D341Med (cell line): ENCODE results near the gene MYBPC2.

Experiments
- DNase-seq: peaks from one replicate; pipeline ENCODE4 v3.0.0; 2012; ENCODE audit warnings: low spot score

The MYBPC2 gene

GRCh38 chr19:50410109-50410508 is 22.6 kb upstream of the MYBPC2 start:
- DNase-seq, result no peak

DNA sequence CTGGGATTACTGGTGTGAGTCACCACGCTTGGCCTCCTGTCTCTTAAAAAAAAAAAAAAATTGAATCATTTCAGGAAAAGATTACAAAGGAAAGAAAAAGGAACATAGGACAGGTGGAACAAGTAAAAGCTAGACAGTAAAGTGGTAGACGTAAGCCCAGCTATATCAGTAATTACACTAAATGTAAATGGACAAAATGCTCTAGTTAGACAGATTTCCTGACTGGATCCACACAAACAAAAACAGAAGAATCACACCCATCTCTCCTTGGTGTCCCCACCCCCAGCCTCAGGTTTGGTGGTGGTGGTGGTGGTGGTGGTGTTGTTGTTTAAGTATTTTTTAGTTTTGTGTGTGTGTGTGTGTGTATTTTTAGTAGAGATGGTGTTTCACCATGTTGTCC is 20.3 kb upstream of the MYBPC2 start:
- DNase-seq, result no peak

GRCh38 chr19:50413096-50413495 is 19.6 kb upstream of the MYBPC2 start:
- DNase-seq, result no peak

- DNase-seq, result no peak
Observed at GRCh38 chr19:50413531-50413930, 19.2 kb upstream of the MYBPC2 start.

GRCh38 chr19:50414864-50415660 is 17.6 kb upstream of the MYBPC2 start:
- DNase-seq, result peak; percentile 84

- no peak for DNase-seq
Observed at GRCh38 chr19:50415661-50416033, 17.0 kb upstream of the MYBPC2 start.

GRCh38 chr19:50416034-50416977 is 16.4 kb upstream of the MYBPC2 start:
- no peak for DNase-seq

- no peak for DNase-seq
Observed at GRCh38 chr19:50417111-50418081, 15.3 kb upstream of the MYBPC2 start.

- DNase-seq, result no peak
Observed at GRCh38 chr19:50418176-50419021, 14.3 kb upstream of the MYBPC2 start, which contains the start of gene SPIB. Gene SPIB (plus strand): TSS chr19:50418938. CDS start chr19:50418963, 25 bp downstream.

GRCh38 chr19:50419022-50419579 is 13.6 kb upstream of the MYBPC2 start:
- no peak for DNase-seq

DNA sequence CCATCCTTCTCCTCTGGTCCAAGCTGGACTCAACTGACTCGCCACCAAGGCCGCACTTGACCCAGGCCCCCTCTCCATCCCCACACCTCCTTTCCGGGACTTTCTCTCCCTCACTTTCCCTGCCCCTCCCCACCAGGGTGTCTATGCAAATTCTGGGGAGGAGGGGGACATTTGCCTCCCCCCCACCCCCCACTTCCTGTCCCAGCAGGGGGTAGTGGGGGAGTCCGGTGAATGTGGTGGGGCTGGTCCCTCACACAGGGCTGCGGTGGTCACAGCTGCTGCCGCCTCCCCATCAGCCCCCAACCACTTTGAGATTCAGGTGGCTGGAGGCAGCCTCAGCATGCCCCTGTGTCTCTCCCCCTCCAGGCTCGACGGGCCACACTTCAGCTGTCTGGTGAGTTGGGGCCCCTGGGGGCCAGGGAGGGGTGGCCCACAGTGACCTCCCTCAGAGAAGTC is 13.1 kb upstream of the MYBPC2 start:
- DNase-seq, result no peak

DNA sequence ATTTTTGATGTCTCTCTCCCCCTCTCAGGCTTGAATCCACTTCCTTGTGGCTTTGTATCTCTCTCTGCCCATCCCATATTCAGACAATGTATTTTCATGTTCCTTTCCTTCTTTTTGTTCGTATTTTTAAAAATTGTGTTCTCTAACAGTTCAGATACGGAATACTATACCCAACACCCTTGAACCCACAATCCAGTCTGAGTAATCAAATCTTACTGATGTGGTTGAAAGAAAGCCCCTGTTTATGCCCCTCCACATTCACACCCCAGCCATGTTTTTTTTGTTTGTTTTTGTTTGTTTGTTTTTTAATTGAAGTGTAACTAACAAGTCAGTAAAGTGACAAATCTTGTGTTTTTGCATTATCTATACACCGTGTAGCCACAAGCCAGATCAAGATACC is 12.6 kb upstream of the MYBPC2 start:
- no peak for DNase-seq

DNA sequence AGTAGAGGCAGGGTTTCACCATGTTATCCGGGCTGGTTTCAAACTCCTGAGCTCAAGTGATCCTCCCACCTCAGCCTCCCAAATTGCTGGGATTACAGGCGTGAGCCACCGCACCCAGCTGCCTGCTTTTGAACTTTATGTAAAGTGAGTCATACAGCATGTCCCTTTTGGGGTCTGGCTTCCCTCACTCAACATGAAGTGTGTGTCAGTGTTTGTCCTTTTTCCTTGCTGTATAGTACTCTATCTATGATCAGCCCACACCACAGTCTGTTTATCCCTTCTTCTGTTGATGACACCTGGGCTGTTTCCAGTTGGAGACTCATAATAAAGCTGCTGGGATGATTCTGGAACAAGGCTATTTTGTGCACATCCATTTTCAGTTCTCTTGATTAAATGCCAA is 11.9 kb upstream of the MYBPC2 start:
- no peak for DNase-seq

DNA sequence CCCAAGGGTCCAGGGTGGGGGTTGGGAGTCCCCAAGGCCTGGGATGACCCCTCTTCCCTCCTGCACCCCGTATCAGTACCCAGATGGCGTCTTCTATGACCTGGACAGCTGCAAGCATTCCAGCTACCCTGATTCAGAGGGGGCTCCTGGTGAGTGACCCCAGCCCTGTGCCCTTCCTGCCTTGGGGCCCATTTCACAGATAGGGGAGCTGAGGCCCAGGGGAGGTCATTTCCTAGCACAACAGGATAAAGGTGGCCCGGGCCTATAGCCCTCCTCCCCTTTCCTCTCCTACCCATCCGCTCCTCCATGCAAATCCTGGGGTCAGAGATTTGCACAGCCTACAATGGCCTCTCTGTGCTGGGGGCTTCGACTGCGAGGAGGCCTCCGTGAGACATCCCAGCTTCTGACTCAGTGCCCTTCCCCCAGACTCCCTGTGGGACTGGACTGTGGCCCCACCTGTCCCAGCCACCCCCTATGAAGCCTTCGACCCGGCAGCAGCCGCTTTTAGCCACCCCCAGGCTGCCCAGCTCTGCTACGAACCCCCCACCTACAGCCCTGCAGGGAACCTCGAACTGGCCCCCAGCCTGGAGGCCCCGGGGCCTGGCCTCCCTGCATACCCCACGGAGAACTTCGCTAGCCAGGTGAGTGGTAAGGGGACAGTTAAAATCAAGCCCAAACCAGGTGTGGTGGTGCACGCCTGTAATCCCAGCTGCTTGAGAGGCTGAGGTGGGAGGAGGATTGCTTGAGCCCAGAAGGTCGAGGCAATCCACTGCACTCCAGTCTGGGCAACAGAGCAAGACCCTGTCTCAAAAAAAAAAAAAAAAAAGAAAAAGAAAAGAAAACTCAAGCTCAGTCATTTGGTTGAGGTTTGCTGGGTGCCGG is 10.1 kb upstream of the MYBPC2 start:
- no peak for DNase-seq

DNA sequence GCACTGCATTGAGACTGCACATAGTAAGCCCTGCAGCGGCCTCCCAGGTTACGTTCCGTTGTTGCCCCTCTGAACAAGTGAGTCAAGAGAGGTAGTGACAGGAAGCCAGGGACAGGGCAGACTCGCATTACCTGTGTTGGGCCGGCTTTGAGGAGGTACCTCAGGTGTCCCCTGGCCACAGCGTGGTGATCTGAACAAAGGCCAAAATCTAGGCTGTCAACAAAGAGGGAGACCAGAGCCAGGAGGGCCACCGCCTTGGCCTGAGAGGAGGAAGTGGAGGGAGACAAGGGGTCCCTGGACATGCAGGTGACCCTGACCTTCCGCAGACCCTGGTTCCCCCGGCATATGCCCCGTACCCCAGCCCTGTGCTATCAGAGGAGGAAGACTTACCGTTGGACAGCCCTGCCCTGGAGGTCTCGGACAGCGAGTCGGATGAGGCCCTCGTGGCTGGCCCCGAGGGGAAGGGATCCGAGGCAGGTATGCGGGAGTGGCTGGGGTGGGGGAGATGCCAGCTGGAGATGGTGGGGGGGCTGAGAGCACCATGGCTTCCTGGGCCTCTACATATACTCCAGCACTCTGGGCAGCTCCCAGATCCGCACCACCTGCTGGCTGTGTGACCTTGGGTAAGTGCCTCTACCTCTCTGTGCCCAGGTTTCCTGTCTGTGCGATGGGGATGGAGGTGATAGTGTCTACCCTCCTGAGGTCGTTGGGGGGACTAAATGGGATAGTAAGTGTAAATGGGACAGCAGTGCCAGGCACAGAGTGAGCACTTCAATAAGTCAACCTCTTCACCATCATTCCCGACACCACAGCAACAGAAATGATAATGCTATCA is 9.2 kb upstream of the MYBPC2 start:
- DNase-seq, result no peak

DNA sequence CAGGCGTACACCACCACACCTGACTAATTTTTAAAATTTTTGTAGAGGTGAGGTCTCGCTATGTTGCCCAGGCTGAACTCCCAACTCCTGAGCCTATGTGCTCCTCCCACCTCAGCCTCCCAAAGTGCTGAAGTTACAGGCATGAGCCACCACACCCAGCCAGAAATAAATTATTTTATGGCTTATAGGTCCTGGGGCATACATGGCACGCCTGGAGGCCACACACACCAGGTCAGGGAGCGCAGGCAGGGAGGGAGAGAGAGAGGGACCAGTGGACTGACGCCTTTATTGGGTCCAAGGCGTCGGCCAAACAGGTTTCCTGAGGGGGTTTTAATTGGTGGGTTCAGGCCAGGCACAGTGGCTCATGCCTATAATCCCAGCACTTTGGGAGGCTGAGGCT is 7.1 kb upstream of the MYBPC2 start:
- DNase-seq, result no peak

GRCh38 chr19:50427318-50427925 is 5.3 kb upstream of the MYBPC2 start:
- no peak for DNase-seq

DNA sequence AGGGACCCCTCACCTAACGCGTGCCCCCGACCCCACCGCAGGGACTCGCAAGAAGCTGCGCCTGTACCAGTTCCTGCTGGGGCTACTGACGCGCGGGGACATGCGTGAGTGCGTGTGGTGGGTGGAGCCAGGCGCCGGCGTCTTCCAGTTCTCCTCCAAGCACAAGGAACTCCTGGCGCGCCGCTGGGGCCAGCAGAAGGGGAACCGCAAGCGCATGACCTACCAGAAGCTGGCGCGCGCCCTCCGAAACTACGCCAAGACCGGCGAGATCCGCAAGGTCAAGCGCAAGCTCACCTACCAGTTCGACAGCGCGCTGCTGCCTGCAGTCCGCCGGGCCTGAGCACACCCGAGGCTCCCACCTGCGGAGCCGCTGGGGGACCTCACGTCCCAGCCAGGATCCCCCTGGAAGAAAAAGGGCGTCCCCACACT is 4.7 kb upstream of the MYBPC2 start:
- DNase-seq, result no peak
